Astrocyte of the cerebellum (primary cell): ENCODE results near the gene PSMD1.
A peak's percentile ranks its signal among the peaks of the same experiment; 100 is the strongest.
"Not testable (repeated sequence)": the region's sequence is repeated elsewhere in the genome, so short reads cannot be mapped to it uniquely, and the experiment has no call there.

ENCODE experiments used
- DNase-seq: peaks from one replicate; pipeline ENCODE4 v3.0.0-alpha.2; 2011; ENCODE audit warnings: low read depth
- H3K4me3 ChIP-seq: 2 replicates; pipeline ENCODE4 v1.5.1; 2011; ENCODE audit warnings: mild to moderate bottlenecking, low read depth, low read length, moderate library complexity
- in situ Hi-C: cut with HindIII; loops from 2 replicates; pipeline ENCODE4 v1.10.0; 2017; ENCODE audit warnings: low sequenced_read_pairs
- TF ChIP-seq, protein P1 (sequence below): IDR thresholded peaks from 2 replicates; pipeline ENCODE4 v1.5.1; 2012; ENCODE audit warnings: low read length, low read depth, moderate library complexity, mild to moderate bottlenecking; ENCODE audit errors: missing control alignments

PSMD1 gene

DNA sequence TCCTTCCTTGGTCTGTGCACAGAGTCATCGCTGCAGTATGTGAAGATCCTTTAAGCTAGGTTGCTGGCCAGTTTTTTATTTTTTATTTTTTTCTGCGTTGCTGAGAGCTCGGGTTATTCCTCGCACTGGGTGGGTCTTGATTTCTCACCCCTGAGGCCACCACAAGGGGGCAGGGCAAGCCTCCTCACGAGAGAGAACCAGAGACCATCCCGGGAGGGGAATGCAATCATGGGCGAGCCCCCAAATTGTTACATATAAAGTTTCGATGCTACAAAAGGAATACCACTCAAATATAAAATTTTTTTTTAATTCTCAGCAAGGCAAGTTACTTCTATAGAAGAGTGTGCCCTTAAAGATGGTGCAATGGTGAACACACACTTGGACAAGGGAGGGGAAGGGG, 43.3 kb downstream of the PSMD1 start:
- in situ Hi-C loops = loop anchor here (5.0 to 10.0 kb wide), 2 partner anchors 122 to 315 kb away; no protein-coding TSS in a partner anchor
- no peak overlapping the region for H3K4me3 ChIP-seq
- DNase-seq = no peak
- TF ChIP-seq, protein P1, sequence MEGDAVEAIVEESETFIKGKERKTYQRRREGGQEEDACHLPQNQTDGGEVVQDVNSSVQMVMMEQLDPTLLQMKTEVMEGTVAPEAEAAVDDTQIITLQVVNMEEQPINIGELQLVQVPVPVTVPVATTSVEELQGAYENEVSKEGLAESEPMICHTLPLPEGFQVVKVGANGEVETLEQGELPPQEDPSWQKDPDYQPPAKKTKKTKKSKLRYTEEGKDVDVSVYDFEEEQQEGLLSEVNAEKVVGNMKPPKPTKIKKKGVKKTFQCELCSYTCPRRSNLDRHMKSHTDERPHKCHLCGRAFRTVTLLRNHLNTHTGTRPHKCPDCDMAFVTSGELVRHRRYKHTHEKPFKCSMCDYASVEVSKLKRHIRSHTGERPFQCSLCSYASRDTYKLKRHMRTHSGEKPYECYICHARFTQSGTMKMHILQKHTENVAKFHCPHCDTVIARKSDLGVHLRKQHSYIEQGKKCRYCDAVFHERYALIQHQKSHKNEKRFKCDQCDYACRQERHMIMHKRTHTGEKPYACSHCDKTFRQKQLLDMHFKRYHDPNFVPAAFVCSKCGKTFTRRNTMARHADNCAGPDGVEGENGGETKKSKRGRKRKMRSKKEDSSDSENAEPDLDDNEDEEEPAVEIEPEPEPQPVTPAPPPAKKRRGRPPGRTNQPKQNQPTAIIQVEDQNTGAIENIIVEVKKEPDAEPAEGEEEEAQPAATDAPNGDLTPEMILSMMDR = no peak

DNA sequence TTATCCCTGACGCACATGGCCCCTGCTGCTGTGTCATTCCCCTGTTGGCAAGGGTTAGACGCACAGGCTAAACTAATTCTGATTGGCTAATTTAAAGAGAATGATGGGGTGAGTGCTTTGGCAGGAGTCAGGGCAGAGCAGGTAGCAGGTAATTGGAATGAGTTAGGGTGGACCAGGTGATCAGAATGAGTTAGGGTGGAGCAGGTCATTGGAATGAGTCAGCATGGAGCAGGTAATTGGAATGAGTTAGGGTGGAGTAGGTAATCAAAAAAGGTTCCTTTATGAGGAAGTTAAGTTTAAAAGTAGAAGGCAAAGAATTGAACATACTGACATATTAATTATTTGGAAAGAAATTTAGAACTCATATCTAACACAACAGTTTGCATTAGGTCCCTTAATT, 43.7 kb downstream of the PSMD1 start:
- in situ Hi-C loops = loop anchor here (10.0 kb wide), 1 partner anchor 314 kb away; no protein-coding TSS in a partner anchor
- not testable (repeated sequence) for H3K4me3 ChIP-seq, DNase-seq

DNA sequence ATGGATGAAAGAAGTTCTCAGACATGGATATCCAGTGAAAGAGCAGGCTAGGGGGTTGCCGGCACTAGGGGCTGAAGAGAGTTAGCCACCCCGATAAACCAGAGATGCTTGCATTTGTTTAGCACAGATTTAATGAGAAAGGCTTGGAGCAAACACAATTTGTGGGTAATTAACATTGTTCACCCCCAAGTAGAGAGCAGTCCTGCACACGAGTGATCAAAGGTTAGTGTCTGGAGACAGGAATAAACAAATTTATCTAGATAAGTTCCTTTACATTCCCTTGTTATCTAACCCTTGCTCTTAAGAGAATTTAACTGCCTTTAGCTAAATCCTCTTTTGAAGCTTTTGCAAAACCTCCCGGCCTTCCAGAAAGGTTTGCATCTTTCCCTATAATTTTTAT, 44.3 kb downstream of the PSMD1 start:
- no peak for DNase-seq
- no peak overlapping the region for H3K4me3 ChIP-seq
- TF ChIP-seq, protein P1 = no peak
- in situ Hi-C loops = loop anchor here (10.0 kb wide), 1 partner anchor 314 kb away; no protein-coding TSS in a partner anchor

DNA sequence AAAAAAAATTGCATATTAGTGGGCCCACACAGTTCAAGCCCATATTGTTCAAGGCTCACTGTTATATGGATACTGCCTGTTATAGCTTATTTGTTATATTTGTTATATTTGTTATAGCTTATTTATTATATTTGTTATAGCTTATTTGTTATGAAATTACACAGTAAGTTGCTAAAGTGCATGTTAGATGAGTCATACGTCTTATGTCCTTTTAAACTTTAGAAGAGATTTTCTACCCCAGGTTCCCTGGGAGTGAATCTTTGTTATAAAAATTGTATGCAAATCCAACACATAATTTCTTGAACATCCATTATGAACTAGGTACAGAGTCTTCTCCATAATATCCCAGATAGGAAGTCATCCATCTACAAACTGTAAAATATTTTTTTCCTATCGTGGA, 46.1 kb downstream of the PSMD1 start:
- in situ Hi-C loops = loop anchor here (10.0 kb wide), 1 partner anchor 312 kb away; no protein-coding TSS in a partner anchor
- H3K4me3 ChIP-seq = no peak overlapping the region
- TF ChIP-seq, protein P1 = no peak
- DNase-seq = no peak

DNA sequence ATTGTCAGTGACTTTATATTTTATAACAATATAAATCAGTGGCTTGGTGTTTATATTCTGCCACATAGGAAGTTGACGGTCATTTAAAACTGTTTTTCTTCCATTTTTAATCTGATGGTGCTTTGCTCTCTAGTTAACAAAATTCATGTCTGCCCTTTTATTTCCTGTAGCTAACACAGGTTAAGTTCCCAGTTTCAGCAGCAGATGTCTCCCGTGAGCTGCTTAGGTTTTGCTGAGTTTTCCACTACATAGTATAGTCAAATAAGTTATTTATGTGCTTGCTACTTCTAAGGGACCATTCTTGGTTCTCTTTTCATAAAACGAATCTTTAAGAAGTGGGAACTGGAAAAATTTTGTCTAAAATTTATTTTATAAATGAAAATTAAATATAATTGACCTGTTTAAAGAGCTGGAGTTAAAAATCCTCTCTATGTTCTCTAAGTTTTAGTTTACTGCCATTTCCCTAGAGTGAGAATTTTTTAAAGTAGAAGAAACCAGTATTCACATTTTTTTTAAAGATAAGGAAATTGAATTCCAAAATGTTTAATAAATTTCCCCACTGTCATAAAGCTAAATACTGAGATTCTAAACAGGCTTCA, 47.5 kb downstream of the PSMD1 start:
- TF ChIP-seq, protein P1 = peak; percentile 90
- H3K4me3 ChIP-seq = no peak overlapping the region
- in situ Hi-C loops = loop anchor here (10.0 kb wide), 1 partner anchor 311 kb away; no protein-coding TSS in a partner anchor
- peak; percentile 63 for DNase-seq

DNA sequence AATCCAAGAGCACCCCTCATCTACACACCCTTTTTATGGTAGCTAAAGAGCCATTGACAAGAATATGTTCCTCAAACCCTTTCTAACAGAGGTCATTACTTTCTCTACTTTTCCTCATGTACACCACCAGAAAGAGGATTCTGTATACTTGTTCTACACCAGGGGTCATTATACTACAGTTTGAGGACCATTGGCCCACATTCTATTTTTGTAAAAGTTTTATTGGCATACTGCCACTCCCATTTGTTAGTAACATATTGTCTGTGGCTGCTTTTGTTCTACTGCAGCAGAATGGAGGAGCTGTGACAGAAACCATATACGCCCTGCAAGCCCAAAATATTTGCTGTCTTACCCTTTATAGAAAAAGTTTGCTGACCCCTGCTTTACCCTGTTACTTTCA, 53.9 kb downstream of the PSMD1 start:
- no peak overlapping the region for H3K4me3 ChIP-seq
- DNase-seq = peak; percentile 53
- TF ChIP-seq, protein P1 = peak; percentile 39
- in situ Hi-C loops = no loop called here

DNA sequence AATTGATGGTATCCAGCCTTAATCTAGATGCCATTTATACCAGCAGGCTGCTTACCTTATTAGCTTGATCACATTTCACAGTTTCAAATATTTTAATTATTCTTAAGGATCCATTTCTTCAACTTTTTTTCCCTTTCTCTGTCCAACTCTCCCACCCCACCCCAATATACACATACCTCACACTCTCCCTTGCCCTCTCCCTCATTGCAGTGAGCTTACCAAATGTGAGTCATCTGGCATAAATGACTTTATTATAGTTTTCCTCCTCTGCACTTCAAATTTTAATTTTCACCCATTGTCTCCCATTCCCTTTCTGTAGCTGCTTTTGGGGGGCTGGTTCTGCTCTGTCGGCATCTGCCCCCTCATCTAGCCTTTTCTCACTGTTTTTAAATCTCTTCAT, 55.3 kb downstream of the PSMD1 start:
- no peak overlapping the region for H3K4me3 ChIP-seq
- TF ChIP-seq, protein P1 = no peak
- in situ Hi-C loops = no loop called here
- no peak for DNase-seq
